ENCODE data around the gene TSC1.
A peak's percentile ranks its signal among the peaks of the same experiment; 100 is the strongest.

TSC1 gene

DNA sequence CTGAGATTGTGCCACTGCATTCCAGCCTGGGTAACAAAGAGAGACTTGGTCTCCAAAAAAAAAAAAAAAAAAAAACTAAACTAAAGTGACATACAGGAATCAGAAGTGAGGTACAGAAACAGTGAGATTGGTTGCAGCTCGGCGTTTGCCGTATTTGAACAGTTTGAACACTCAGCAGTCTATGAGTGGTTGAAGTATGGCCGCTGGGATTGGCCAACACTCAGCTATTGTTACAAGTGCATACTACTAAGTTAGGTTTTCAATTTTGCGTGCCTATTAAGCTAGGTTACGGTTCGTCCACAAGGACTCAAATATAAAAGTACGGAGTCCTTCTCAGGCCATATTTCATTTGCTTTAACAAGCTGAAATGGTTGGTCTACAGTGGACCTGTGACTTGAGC is 3.3 kb upstream of the TSC1 start:
- Histone ChIP-seq H3K27ac (ENCODE audit: low read length) (no peak overlapping the region), H3K36me3 (ENCODE audit: control insufficient read depth in 1 of 2, insufficient read depth in 2 of 2, low read length in 2 of 2) (no peaks in the 10 kb centered on the region), H3K9me3 (ENCODE audit: control insufficient read depth in 1 of 2, low read length in 2 of 2) (no peaks in the 10 kb centered on the region), H3K4me1 (ENCODE audit: control insufficient read depth in 1 of 2, insufficient read depth in 2 of 2, low read length in 2 of 2) (peaks cover 10 to 11% of the 10 kb centered on the region in 2 donors), H3K4me3 (ENCODE audit: low read depth in 1 of 2, low read length in 2 of 2) (no peak overlapping the region), H3K27me3 (ENCODE audit: low read depth, low read length) (no peaks in the 10 kb centered on the region)

DNA sequence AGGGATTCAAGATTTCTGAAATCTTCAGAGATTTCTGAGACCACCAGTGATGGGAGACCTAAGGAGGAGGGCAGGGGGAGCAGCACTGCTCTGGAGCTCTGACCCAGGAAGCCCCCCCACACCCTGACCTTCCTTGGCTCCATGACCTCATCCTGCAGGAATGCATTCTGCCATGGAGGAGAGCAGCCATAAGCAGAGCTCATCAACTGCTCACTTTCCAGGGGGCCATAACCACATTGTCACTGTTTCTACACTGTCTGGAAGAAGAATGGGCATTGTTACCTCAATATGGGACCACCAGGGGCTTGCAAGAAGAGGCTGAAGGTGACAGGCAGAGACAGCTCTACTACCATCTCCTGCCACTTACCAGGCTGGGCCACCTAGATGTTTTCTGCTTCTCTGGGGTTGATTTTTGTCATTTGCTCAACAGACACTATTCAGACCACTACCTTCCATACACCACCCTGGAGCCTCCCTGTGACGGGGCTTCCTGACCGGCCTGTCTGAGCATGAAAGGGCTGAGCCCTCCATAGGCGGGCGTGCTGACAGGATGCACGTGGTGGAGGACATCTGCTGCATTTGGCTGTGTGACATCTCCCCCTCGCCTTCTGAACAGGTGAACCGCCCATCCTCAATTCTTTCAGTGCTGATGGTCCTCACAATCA is 2.3 kb upstream of the TSC1 start:
- H3K27ac ChIP-seq (ENCODE audit: low read length), result no peak overlapping the region
- H3K9me3 ChIP-seq (ENCODE audit: control insufficient read depth in 1 of 2, low read length in 2 of 2), result no peaks in the 10 kb centered on the region
- H3K36me3 ChIP-seq (ENCODE audit: control insufficient read depth in 1 of 2, insufficient read depth in 2 of 2, low read length in 2 of 2), result no peaks in the 10 kb centered on the region
- no peak overlapping the region for H3K4me3 ChIP-seq (ENCODE audit: low read depth in 1 of 2, low read length in 2 of 2)
- H3K4me1 ChIP-seq (ENCODE audit: control insufficient read depth in 1 of 2, insufficient read depth in 2 of 2, low read length in 2 of 2), result peaks cover 17 to 21% of the 10 kb centered on the region in 2 donors
- no peaks in the 10 kb centered on the region for H3K27me3 ChIP-seq (ENCODE audit: low read depth, low read length)

- Histone ChIP-seq H3K4me3 (ENCODE audit: low read depth in 1 of 2, low read length in 2 of 2) (no peak overlapping the region), H3K27me3 (ENCODE audit: low read depth, low read length) (no peaks in the 10 kb centered on the region), H3K9me3 (ENCODE audit: control insufficient read depth in 1 of 2, low read length in 2 of 2) (no peaks in the 10 kb centered on the region), H3K27ac (ENCODE audit: low read length) (no peak overlapping the region), H3K4me1 (ENCODE audit: control insufficient read depth in 1 of 2, insufficient read depth in 2 of 2, low read length in 2 of 2) (peaks cover 17 to 22% of the 10 kb centered on the region in 2 donors), H3K36me3 (ENCODE audit: control insufficient read depth in 1 of 2, insufficient read depth in 2 of 2, low read length in 2 of 2) (no peaks in the 10 kb centered on the region)
Measured at GRCh38 chr9:132946211-132946610, 1.8 kb upstream of the TSC1 start.

DNA sequence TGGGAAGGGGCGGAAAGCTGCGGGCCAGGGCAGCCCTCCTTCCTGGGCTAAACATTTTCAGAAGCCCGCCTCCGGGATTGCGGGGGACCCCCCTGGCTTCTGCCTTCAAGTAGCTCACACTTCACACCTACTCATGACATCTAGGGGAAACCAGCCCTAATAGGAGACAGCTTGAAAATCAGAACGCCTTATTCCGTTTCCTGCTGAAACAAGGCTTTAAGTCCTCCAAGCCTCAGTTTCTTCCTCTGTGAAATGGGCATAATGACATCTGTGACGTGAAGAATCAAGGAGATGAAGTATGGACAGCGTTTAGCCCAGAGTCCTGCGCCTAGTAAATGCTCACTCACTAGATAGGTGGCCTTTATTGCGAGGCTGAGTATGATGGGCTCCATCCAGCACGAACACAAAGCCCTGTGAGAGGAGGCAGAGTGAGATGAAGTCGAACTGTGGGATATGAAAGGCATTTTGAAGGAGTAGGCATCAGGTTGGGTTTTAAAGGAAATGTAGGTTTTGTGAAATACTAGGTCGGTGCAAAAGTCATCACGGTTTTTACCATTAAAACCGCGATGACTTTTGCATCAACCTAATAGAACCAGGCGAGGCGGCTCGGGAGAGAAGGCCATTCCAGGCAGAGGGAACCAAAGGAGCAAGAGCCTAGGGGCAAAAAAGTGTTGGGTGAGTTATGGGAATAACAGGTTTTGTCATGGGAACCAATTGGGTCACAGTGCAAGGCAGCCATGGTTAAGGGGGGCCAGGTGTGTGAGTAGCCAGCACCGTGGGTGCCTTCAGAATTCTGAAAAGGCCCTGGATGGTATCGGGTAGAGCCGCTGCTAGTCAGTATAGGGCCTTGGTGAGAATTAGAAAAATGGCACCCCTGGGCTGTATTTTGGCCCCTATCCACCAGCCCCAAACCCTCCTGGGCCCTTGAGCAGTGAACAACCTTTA is 1.0 kb upstream of the TSC1 start:
- H3K4me3 ChIP-seq (ENCODE audit: low read depth in 1 of 2, low read length in 2 of 2), result peak overlapping the region; percentile 56 to 100
- peak overlapping the region; percentile 54 for H3K27ac ChIP-seq (ENCODE audit: low read length)
- no peaks in the 10 kb centered on the region for H3K36me3 ChIP-seq (ENCODE audit: control insufficient read depth in 1 of 2, insufficient read depth in 2 of 2, low read length in 2 of 2)
- H3K27me3 ChIP-seq (ENCODE audit: low read depth, low read length), result no peaks in the 10 kb centered on the region
- no peaks in the 10 kb centered on the region for H3K9me3 ChIP-seq (ENCODE audit: control insufficient read depth in 1 of 2, low read length in 2 of 2)
- peaks cover 17 to 22% of the 10 kb centered on the region in 2 donors for H3K4me1 ChIP-seq (ENCODE audit: control insufficient read depth in 1 of 2, insufficient read depth in 2 of 2, low read length in 2 of 2)

DNA sequence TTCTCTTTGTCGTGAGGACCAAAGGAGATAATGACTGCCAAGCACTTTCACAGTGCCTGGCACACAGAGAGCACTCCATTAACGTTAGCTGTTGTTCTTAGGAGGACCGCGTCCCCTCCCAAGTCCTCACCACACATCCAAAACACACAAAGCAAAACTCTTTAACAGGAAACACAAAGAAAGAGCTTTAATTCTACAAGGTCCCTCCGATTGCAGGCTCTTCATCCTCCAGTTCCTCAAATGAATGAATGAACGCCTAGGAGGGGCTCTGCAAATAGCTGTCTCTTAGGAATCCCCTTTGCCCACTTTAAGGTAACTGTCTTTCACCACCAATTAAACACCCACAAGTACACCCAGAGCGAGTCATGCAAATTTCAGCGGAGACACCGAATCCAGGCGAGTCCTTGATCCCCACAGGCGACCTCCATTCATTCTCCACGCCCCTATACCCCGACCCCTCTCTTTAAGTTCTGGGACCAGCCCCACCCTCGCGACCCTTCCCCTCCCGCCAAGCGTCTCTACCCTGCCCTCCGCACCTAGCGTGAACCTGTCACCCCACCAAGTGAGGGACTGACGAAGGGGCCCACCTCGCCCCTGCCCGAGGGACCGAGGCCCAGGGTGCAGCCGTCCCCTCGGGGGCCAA is 644 bp downstream of the TSC1 start:
- peak overlapping the region; percentile 83 to 100 for H3K4me3 ChIP-seq (ENCODE audit: low read depth in 1 of 2, low read length in 2 of 2)
- peak overlapping the region; percentile 91 for H3K27ac ChIP-seq (ENCODE audit: low read length)
- no peaks in the 10 kb centered on the region for H3K36me3 ChIP-seq (ENCODE audit: control insufficient read depth in 1 of 2, insufficient read depth in 2 of 2, low read length in 2 of 2)
- peaks cover 17 to 22% of the 10 kb centered on the region in 2 donors for H3K4me1 ChIP-seq (ENCODE audit: control insufficient read depth in 1 of 2, insufficient read depth in 2 of 2, low read length in 2 of 2)
- no peaks in the 10 kb centered on the region for H3K9me3 ChIP-seq (ENCODE audit: control insufficient read depth in 1 of 2, low read length in 2 of 2)
- H3K27me3 ChIP-seq (ENCODE audit: low read depth, low read length), result no peaks in the 10 kb centered on the region

GRCh38 chr9:132942541-132943182 is 1.8 kb downstream of the TSC1 start:
- H3K36me3 ChIP-seq (ENCODE audit: control insufficient read depth in 1 of 2, insufficient read depth in 2 of 2, low read length in 2 of 2), result no peaks in the 10 kb centered on the region
- no peak overlapping the region for H3K27ac ChIP-seq (ENCODE audit: low read length)
- H3K27me3 ChIP-seq (ENCODE audit: low read depth, low read length), result no peaks in the 10 kb centered on the region
- peak overlapping the region in 1 of 2 donors; percentile 100 for H3K4me3 ChIP-seq (ENCODE audit: low read depth in 1 of 2, low read length in 2 of 2)
- no peaks in the 10 kb centered on the region for H3K9me3 ChIP-seq (ENCODE audit: control insufficient read depth in 1 of 2, low read length in 2 of 2)
- H3K4me1 ChIP-seq (ENCODE audit: control insufficient read depth in 1 of 2, insufficient read depth in 2 of 2, low read length in 2 of 2), result peaks cover 17 to 22% of the 10 kb centered on the region in 2 donors

- H3K4me3 ChIP-seq (ENCODE audit: low read depth in 1 of 2, low read length in 2 of 2), result no peak overlapping the region
- H3K27me3 ChIP-seq (ENCODE audit: low read depth, low read length), result no peaks in the 10 kb centered on the region
- no peak overlapping the region for H3K27ac ChIP-seq (ENCODE audit: low read length)
- peaks cover 5 to 6% of the 10 kb centered on the region in 2 donors for H3K36me3 ChIP-seq (ENCODE audit: control insufficient read depth in 1 of 2, insufficient read depth in 2 of 2, low read length in 2 of 2)
- H3K9me3 ChIP-seq (ENCODE audit: control insufficient read depth in 1 of 2, low read length in 2 of 2), result no peaks in the 10 kb centered on the region
- peaks cover 17 to 22% of the 10 kb centered on the region in 2 donors for H3K4me1 ChIP-seq (ENCODE audit: control insufficient read depth in 1 of 2, insufficient read depth in 2 of 2, low read length in 2 of 2)
Measured at GRCh38 chr9:132939169-132939568, 5.2 kb downstream of the TSC1 start.

- peaks cover 6 to 8% of the 10 kb centered on the region in 2 donors for H3K36me3 ChIP-seq (ENCODE audit: control insufficient read depth in 1 of 2, insufficient read depth in 2 of 2, low read length in 2 of 2)
- no peaks in the 10 kb centered on the region for H3K9me3 ChIP-seq (ENCODE audit: control insufficient read depth in 1 of 2, low read length in 2 of 2)
- no peak overlapping the region for H3K27ac ChIP-seq (ENCODE audit: low read length)
- H3K4me1 ChIP-seq (ENCODE audit: control insufficient read depth in 1 of 2, insufficient read depth in 2 of 2, low read length in 2 of 2), result peaks cover 6 to 8% of the 10 kb centered on the region in 2 donors
- H3K27me3 ChIP-seq (ENCODE audit: low read depth, low read length), result no peaks in the 10 kb centered on the region
- no peak overlapping the region for H3K4me3 ChIP-seq (ENCODE audit: low read depth in 1 of 2, low read length in 2 of 2)
Measured at GRCh38 chr9:132937463-132937901, 6.9 kb downstream of the TSC1 start.

- H3K9me3 ChIP-seq (ENCODE audit: control insufficient read depth in 1 of 2, low read length in 2 of 2), result no peaks in the 10 kb centered on the region
- H3K27me3 ChIP-seq (ENCODE audit: low read depth, low read length), result no peaks in the 10 kb centered on the region
- H3K36me3 ChIP-seq (ENCODE audit: control insufficient read depth in 1 of 2, insufficient read depth in 2 of 2, low read length in 2 of 2), result peaks cover 6 to 8% of the 10 kb centered on the region in 2 donors
- no peak overlapping the region for H3K4me3 ChIP-seq (ENCODE audit: low read depth in 1 of 2, low read length in 2 of 2)
- H3K4me1 ChIP-seq (ENCODE audit: control insufficient read depth in 1 of 2, insufficient read depth in 2 of 2, low read length in 2 of 2), result no peaks in the 10 kb centered on the region
- H3K27ac ChIP-seq (ENCODE audit: low read length), result no peak overlapping the region
Measured at GRCh38 chr9:132935026-132935425, 9.4 kb downstream of the TSC1 start.

DNA sequence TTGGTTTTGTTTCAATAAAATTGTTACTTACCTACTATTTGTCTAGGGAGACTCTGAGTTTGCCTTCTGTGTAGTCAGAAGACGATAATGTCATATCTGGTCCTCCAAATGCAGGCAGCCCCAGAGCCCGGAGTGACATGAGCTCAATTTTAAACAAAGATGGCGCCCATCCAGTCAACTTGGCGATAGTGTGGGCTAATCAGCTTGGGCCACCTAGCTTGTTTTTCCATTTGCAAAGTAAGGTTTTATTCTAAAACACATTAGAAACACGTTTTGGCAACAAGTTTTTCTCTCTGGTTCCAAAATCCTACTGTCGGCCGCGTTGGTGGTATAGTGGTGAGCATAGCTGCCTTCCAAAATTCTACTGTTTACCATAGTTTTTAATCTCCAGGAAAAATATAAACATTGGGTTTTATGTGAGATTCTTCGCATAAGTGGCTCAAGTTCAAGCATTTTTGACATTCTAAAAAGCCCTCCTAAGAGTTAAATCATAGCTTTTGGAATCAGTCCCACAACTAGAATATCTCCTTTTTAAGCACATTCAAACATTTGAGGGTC is 13.2 kb downstream of the TSC1 start:
- H3K27me3 ChIP-seq (ENCODE audit: low read depth, low read length), result no peaks in the 10 kb centered on the region
- H3K4me3 ChIP-seq (ENCODE audit: low read depth in 1 of 2, low read length in 2 of 2), result no peak overlapping the region
- H3K27ac ChIP-seq (ENCODE audit: low read length), result no peak overlapping the region
- H3K4me1 ChIP-seq (ENCODE audit: control insufficient read depth in 1 of 2, insufficient read depth in 2 of 2, low read length in 2 of 2), result no peaks in the 10 kb centered on the region
- no peaks in the 10 kb centered on the region for H3K9me3 ChIP-seq (ENCODE audit: control insufficient read depth in 1 of 2, low read length in 2 of 2)
- H3K36me3 ChIP-seq (ENCODE audit: control insufficient read depth in 1 of 2, insufficient read depth in 2 of 2, low read length in 2 of 2), result peaks cover 20 to 27% of the 10 kb centered on the region in 2 donors

Measured in muscle layer of duodenum (tissue), 2 donors.